HL-60/S4 (cell line): Measurements from ENCODE around the gene BCAR1.
"Not testable (repeated sequence)": the region's sequence is repeated elsewhere in the genome, so short reads cannot be mapped to it uniquely, and the experiment has no call there.

Experiments
- in situ Hi-C: fragments of 300-500 bp; cut with MboI; formaldehyde crosslinking; loops from 2 replicates; pipeline ENCODE4 v1.14.3; 2022; ENCODE audit warnings: low sequenced_read_pairs

BCAR1 gene

GRCh38 chr16:75272097-75272551, 20.7 kb upstream of the BCAR1 start:
- in situ Hi-C loops, result no loop called here

DNA sequence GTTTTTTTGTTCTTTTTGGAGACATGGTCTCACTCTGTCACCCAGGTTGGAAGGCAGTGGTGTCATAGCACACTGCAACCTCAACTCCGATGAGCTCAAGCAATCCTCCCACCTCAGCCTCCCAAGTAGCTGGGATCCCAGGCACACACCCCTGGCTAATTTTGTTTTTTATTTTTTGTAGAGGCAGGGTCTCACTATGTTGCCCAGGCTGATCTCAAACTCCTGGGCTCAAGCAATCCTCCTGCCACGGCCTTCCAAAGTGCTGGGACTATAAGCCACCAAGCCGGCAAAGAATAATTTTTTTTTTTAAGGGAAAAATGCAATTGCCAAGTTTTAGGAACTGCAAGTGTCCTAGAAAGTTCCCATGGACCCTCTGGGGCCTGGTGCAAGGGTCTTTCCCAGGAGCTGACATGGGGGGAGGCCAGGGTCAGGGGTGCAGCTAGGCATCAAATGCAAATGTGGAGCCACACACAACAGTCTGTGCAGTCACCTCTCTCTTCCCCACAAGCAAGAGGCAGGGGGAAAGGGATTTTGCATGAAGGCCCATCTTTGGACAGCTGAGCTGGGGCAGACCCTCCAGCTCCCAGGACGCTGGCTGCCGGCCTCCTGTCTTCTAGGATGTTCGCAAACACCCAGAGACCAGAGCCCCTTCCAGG, 20.1 kb upstream of the BCAR1 start:
- in situ Hi-C loops, result no loop called here

DNA sequence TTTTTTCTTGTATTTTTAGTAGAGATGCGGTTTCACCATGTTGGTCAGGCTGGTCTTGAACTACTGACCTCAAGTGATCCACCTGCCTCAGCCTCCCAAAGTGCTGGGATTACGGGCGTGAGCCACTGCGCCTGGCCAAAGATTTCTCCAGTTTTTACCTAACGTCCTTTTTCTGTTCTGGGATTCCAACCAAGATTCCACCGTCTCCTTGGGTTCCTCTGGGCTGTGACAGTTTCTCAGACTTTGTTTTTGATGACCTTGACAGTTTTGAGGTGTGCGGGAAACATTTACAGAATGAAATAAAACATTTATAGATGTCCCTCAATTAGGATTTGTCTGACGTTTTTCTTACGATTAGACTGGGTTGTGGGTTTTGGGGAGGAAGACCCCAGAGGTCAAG, 17.9 kb upstream of the BCAR1 start:
- in situ Hi-C loops, result not testable (repeated sequence)

GRCh38 chr16:75267631-75268264, 16.3 kb upstream of the BCAR1 start:
- in situ Hi-C loops, result no loop called here

DNA sequence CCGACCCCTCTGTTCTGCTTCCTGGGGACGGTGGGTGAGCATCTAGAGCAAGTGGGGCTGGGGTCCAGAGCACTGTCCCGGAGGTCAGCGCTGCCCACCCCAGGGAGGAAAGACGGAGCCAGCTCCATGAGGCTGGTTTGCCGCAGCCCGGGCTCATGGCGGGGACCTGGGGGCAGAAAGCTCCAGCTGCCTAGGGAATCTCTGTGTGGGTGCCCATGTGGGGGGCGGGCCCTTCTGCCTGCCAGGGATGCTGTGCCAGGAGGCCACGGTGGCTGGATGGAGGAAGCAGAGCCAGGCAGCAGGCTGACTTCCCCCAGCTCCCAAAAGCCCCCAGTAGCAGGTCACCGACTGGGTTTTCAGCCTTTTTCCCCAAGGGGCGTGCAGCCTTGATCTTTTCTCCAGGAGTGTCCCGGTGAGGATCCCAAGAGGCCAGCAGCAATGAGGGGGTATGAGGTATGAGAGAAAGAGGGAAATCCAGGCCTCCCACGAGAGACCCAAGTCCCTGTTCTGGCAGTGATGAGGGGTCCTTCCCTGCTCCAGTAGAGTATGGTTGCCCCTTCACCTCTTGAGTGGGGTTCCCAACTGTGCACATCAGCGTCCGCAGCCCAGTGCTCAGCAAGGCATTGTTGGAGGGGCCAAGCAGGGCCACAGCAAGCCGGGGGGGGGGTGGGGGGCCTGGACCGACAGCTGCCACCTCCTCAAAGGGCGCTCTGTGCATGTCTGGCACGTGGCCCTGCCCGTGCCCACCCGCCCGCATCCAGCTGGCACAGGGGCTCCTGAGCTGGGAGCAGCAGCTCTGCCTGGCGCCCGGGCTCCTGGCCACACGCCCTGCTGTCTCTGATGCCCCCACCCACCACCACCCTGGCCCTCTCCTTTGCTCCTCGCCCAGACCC, 15.6 kb upstream of the BCAR1 start:
- in situ Hi-C loops, result no loop called here

DNA sequence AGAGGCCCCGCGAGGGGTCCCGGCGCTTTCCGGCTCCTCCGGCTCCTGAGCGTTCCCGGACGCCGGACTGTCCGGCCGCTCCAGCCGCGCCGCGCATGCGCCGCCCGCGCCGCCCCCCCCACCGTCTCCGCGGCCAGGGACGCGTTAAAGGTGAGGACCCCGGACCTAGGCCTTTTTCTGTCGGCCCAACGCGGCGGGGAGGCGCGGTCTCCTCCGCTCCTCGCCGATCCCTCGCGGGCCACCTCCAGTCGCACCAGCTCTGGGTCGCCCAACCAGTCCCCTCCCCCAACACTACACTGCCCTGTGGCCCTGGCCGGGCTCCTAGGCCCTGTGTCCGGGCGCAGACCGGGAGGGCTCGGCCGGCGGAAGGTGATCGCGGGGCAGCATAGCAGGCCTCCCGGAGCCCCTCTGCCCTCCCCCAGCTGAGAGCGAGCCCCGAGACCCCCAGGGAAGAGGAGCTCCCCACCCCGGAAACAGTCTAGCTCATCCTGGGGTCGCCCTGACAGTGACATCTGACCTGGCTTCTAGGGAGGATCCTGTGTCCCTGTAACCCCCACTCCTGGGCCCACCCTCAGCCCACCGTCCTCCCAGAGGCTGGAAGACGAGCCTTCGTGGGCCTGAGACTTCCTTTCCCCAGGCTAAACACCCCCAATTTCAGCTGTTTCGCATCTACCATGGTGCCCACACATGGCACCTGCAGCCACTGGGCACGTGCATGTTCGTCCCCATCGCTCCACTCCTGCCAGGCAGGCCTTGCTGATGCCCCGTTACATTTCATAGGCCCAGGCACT, 14.7 kb upstream of the BCAR1 start:
- in situ Hi-C loops, result no loop called here

DNA sequence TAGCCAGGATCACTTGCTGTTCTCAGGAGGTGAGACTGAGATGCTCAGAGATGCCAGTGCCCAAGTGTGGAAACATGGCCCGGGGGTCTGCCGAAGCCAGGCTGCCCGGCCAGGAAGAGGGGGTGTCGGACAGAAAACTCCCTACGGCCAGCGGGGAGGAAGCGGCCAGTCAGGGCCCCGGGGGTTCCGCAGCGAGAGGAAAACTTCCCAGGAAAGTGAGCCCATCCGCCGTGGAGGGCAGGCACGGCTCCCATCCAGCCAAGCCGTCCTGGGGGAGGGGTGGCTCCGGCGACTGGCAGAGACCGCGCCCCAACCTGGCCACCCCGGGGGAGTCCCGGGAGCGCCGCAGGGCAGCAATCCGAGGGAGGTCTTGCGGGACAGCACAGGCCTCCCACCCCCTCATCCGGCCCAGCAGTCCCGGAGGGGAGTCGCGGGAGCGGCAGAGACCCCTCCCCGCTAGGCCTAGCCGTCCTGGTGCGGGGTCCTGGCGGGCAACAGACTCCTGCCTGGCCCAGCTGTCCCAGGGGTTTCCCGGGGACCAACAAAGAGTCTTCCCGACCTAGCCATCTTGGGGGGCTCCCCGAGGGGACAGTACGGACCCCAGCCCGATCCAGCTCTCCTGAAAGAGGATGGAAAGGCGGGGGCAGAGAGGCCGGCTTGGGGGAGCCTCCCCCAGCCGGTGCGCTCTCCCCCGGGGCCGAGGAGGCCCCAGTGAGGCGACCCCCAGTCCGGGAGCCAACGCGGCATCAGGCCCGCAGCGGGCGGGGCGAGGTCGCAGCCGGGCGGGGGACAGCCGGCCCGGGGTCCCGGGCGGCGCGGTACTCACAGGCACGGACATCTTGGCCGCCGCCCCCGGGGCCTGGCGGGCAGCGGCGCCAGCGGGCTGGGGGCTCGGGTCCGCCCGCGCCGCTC, 13.8 kb upstream of the BCAR1 start:
- in situ Hi-C loops, result no loop called here

- in situ Hi-C loops, result no loop called here
Measured at GRCh38 chr16:75264457-75264998, 13.1 kb upstream of the BCAR1 start.

DNA sequence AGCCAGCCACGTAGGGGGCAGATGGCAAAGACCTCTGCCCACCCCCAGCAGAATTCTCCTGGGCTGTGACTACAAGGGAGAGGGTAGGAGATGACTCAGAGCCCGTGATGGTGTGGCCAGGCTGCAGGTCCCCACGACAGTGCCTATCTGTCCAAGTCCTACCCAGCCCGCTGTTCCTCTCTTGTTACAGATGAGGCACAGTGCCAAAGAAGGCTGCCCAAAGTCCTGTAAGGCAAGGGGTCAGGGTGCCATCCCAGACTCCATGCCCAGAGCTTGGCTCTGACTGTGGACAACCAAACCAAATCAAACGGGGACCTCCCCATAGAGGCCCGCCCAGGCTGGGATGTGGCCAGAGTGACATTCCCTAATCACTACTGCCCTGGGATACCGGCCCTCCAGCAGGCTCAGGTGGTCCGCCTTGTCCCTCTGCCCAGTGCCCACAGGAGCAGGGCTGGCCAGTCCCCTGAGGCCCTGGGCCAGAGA, 12.6 kb upstream of the BCAR1 start:
- in situ Hi-C loops, result no loop called here

DNA sequence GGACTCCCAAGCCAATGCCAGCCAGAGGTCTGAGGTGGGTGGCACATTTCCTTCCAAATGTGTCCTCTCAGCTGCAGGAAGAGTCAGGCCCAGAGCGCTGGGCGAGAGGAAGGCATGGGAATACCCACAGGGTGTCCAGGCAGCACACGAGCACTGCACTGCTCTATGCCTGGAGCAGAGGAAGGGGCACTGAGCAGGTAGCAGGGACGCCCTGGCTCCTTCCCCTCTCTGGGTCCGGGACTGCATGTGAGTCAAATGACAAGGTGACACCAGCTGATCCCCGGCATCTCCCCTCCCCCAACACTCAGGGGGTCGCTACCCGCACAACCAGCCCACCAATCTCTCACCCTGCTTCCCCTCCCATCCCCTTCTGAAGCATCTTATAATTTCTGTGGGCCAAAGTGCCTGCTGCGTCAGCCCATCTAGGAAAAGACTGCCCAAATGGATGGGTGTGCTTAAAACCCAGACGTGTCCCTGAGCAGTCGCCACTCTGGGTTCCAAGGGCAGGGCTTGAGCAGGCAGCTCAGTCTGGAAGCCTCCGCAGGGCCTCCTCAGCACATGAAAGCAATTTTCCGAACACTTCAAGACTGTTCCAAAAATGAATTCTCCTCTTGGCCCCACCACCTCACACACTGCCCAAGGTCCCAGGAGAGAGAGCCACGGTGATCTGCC, 12.0 kb upstream of the BCAR1 start:
- in situ Hi-C loops, result no loop called here

GRCh38 chr16:75262800-75263127, 11.3 kb upstream of the BCAR1 start:
- in situ Hi-C loops, result no loop called here

DNA sequence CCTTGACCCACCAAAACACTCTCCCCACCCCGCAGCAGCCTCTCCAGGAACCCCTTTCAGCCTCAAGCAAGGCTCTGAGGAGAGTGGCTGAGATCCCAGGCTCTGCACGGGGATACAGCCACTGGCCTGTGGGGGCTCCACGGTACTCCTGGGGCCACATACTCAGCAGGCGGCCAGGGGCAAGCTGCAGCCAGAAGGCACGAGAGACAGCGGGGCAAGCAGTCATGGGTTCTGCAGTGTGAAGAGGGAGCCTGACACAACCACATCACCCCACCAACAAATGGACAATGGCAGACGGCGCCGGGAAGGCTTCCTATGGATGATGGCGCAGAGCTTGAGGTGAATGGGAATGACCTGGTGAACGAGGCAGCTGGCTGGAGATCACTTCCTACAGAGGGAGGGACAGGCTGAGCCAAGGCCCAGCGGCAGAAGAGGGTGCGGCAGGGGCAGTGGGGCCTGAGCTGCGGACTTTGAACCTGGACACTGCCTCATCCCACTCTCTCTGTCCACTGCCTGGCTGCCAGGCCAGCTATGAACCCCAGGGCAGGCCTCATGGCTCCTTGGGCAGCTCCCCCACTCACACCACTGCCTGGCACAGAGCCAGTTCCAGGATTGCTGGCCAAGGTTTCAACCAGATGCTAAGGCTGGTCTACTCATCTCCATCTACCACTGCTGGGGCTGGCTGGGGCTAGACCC, 10.8 kb upstream of the BCAR1 start:
- in situ Hi-C loops, result no loop called here

DNA sequence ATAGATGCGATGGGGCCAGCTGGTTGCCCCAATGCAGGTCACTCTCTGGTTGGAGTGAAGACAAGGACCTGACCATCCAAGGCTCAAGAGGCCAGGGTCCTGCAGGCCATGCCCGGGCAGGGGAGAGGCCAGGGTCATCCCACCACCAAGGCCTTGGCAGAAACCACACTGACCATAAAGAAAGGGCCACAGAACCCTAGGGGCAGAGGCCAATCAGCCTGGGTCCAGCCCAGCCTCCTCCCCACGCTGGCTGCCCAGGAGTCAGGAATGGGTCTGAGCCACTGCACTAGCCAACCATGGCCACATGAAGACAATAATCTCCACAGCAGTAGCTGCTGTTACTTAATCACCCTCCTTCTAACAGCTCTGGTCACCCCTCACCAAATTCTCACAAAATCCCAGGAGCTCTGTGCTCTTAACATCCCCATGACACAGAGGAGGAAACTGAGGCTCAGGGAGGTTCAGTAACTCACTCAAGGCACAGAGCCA, 10.2 kb upstream of the BCAR1 start:
- in situ Hi-C loops, result no loop called here

GRCh38 chr16:75260851-75261589, 9.6 kb upstream of the BCAR1 start:
- in situ Hi-C loops, result no loop called here

DNA sequence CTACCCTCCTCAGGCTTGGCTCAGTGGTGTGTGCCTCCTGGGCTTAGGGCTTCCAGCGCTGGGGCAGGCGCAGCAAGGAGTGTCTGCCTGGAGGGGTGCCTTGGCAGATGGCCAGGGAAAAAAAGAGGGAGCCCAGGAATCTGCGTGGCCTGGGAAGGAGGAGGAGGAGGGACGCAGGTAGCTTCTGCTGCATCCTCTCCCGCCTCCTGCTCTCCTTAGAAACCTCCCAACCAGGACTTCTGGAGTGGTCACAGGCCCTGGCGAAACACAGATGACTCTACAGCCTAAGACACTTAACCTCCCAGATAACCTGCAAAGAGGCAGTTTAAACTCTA, 7.3 kb upstream of the BCAR1 start:
- in situ Hi-C loops, result no loop called here

DNA sequence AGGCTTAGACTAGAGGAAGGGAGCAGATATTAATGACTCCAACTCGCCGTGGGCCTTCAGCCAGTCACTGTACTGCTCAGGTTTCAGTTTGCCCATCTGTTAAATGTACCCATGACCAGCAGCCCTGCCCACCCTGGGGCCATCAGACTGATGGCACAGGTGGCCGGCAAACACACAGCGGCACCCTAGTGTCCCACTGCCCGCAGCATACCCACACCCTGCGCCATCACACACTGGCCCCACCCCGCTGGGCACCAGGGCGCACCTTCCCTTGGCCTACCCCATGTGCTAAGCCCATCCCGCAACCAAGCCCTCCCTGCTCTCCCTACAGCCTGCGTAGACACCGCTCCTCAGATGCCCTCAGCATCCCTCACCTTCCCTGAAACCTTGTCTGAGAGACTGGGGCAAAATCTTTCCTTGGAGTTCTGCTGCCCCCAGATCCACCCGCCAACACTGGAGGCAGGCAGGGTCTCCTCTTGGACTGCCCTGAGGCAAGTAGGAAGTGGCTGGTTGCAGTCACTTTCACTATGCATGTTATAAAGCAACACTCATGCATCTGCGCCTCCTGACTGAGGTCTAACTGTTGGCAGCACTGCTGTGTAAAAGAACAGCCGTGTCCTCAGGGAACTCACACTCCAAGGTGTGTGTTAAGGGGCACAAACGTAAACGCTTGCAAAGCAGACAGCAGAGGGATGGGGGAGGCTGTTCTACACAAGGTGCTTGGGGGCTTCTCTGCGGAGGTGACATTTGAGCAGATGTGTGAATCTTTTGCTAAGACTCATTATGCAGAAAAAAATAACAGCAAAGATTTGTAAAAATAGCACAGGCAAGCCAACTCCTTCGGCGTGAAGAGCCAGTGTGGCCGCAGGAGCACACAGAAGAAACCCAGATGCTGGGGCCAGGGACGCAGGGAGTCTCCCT, 6.7 kb upstream of the BCAR1 start:
- in situ Hi-C loops, result no loop called here
